ENCODE measurements around the gene COL17A1.

The COL17A1 gene

DNA sequence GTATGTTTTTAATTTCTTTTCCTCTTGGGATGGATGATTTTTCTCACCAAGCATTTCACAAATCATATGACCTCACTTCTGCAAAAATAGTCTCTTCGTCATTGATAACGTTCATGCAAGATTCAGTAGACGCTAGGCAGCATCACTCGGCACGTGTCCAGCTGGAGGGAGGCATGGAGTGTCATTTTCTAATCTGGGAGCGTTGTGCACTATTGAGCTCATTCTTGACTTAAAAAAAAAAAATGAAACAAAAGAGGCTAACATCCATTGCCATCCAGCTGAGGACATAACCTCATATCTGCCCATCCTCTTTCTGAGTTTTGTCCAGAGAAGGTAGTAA is 56.2 kb downstream of the COL17A1 start:
- no peak for DNase-seq

DNA sequence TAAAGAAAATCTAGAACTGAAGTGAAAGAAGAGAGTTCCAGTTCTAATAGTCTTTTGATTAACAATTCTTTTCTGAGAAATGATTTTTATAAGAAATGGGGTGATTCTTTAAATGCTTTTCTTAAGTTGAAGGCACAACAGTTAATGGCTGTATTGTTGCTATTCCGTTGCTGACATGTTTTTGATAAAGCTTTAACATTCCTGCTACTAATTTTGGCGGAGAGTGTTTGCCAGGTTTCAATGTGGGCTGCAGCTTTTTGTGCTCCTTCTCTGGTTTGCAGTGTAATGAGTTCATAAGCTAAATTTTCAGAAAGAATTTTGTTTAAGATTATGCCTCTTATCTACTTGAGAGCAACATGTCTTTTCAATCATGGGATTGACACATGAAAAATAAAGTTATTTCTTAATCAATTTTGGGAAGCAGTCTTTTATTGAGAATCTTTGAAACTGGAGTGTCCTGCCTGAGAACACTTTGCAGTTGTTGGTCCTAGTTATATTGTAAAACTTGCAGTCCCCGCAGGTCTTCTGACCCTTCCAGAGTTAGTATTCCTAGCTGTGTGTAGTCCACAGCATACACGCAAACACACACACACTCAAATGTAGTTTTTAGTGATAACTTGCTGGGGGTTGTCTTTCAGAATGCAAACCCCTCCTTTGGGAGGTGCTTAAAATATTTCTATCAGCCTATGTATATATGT is 56.7 kb downstream of the COL17A1 start:
- DNase-seq = no peak

DNA sequence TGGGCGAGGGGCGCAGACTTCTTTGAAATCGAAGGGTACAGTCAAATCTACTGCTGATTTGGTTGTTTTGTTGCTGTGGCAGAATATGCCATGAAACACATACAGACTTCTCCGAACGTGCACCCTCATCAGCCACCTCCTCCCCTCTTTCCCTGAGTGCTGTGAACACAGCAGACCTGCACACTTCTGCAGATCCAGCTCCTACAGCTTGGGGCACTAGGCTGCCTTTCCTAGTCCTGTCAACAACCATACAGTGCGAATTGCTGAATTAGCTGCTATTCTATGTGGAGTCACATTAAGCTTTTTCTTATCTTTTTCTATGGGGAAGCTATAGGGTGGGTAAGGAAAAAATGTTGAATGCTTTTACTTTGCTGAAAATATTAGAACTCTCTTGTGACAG is 57.5 kb downstream of the COL17A1 start:
- DNase-seq = peak; percentile 21

DNA sequence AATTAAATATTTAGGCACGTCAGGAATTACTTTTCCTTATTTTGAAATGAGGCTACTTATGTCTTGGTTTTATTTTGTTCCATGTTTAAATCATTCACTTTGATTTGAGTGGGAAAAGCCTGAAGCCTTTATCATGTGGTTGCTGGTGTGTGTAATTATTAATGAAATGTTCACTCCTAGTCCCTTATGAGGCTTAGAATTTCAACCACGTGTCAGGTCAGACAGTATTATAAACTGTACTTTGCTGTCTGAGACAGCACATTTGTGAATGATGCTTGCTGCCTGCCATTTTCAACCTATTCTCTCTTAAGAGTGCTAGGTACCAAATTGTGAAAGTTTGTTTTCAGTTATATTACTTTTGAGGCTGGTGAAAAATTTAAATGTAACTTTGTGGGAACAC is 58.9 kb downstream of the COL17A1 start:
- no peak for DNase-seq

DNA sequence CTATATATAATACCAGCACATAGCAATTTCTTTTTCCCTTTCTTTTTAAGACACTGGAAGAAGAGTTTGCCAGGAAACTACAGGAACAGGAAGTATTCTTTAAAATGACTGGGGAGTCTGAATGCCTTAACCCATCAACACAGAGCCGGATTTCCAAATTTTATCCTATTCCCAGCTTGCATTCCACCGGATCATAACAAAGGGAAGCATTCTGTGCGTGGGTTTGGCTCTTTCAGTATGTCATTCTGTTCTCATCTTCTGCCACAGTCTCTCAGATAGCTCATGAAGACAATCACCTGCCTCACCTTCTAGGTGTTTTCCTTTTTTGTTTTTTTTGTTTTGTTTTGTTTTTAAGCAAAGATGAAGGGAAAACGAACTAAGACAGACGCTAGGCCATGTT is 60.2 kb downstream of the COL17A1 start:
- no peak for DNase-seq

DNA sequence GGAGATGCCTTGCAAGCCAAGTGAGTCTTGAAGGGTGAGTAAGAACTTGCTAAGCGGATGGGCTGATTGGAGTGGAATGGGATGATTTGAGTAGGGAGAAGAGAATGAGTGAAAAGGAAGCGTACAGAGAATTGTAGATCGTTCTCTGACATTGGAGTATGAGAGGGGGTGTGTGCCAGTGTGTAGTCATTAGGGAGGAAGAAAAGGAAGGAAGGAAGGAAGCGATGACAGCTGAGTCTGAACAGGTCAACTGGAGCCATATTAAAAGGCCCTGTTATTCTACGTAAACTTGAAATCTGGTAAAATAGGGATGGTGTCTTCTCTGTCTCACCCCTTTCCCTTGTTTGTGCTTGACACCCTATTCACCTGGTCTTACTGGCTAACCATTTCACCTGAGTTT is 63.7 kb downstream of the COL17A1 start:
- DNase-seq = no peak

DNA sequence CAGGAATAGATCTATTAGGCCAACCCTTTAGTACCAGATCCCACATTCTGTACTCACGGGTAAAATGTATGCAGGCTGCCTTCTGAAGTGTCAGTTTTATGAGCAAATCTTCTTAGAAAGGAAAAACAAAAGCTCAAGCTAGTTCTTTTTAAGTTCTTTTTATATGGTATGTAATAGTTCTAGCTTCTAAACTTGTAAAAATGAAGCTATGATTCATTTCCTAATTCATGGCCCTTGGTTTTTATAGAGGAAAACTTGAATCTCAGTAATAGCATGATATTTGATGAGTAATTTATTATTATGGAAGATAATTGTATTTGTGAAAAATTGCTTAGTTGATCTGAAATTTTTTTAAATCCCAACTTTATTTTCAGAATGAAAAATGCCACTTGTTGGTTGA is 64.4 kb downstream of the COL17A1 start:
- no peak for DNase-seq

DNA sequence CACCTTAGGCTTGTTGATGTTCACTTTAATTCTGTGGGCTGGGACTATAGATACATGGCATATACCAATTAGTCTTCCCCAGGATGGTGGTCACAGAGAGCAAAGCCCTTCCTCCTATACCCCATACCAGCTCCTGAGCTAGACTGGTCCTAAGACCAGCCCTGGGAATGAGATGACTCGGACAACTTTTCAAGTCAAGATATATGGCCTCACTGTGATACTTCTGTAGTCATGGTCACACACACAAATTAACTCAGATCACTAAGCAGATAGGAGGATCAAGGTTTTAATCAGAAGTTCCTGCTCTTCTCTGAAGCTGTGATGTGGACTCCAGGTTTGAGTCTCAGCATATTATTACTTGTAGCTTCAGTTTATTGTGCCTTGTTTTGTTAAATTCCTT is 65.7 kb downstream of the COL17A1 start:
- no peak for DNase-seq

DNA sequence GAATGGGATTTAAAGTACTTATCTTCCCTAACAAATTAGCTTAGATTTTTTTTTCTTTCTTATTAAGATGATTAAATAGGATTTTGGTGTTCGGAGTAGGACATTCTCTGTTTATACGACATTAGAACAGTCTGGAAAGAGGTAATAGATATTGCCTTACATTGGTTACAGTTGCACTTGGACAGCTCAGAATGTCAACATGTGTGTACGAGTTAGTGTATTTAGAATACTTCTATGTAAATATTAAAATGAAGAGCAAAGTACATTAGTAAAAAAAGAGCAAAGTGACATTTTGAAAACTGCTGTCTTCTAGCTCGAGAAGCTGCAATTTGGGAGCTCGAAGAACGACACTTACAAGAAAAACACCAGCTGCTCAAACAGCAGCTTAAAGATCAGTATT is 67.2 kb downstream of the COL17A1 start:
- no peak for DNase-seq

DNA sequence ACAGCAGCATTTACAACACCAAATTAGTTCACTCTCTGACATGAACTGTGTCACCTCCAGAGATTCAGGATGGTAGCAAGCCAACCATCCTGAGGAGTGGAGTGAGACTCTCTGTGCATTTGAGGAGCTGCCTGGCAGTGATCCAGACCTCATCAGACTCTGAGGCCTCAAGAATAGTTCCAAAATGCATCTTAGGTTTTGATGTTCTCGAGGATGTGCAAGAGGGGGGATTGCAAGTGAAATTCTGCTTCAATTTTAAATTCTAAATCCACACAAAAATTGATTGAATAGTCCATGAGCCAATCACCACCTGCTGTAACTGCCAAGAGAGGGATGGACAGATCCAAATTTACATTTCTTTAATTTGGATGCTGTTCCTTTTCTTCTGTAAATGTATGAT is 69.0 kb downstream of the COL17A1 start:
- no peak for DNase-seq

DNA sequence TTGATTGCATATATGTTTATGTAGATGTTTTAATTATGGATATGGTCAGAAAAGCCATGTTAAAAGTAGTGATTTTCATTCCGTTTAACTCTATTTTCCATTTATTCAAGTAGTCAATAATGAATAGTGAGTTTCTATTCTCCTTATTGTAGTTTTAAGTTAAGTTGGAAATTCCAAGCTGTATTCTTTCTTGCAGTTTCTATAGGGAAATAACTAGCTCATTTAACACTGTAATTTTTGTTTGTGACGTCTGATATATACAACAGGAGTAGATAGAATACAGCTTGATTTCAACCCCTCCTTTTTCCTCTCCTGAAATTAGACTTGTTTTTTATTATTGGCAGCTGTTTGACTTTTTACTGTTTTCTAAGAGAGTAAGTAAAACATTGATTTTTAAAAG is 71.5 kb downstream of the COL17A1 start:
- DNase-seq = no peak

DNA sequence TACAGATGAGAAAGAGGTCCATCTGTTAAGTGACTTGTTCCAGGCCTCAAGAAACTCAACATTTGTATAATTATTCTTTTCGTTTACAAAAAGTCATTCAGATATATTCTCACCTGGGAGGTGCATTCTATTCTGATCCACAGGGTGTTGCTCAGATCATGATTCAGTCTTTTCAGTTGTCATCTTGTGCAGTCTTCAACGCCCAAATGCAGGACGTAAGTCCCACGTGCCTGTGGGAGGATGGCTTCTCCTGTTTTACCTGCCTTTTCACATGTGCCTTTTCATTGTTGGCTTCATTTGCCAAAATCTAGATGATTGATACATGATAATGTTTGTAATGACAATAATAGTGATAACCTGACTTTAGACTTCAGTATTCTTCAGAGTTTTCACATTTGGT is 72.2 kb downstream of the COL17A1 start:
- no peak for DNase-seq

DNA sequence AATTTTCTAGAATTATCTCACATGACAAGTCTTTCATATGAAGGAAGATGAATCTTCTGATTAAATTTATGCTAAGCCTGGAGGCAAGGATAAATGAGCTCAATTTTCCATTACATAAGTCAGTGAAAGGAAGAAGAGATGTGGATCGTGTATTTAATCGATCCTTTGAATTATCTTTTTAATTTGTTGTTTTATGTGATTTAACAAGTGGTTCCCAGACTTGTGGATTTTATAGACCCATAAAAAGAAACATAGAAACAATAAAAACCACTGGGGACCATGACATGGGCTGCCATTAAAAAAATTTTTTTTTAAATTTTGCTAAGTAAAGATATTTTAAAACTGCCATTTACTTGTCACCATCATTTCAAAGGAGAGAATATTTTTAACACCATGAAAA is 73.8 kb downstream of the COL17A1 start:
- DNase-seq = no peak

DNA sequence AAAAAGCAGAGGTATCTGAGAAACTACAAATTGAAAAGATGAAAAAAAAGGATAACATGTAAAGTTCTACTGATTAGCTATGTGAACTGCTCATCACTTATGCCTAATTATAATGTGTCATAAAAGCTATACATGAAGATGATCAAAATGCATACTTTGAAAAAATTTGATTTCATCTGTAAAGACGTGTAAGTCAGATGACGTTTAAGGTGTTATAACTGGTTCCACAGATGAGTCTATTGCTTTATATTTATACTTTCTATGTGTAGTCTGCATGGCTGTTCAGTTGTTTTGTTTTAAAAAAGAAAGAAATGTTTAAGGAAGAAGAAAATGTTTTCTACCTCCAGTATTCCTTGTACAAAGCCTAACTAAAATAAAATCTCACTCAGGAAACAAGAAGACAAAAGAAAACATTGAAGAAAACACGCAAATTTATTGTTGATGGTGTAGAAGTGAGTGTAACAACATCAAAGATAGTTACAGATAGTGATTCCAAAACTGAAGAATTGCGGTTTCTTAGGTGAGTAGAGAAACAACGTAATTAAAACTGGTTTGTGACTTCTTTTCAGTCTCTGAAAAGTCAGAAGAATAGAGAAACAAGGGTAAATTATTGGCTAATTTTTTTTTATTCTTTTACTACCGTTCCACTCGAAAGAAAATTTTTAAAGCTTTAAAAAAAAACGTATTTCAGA is 80.4 kb downstream of the COL17A1 start:
- DNase-seq = no peak

DNA sequence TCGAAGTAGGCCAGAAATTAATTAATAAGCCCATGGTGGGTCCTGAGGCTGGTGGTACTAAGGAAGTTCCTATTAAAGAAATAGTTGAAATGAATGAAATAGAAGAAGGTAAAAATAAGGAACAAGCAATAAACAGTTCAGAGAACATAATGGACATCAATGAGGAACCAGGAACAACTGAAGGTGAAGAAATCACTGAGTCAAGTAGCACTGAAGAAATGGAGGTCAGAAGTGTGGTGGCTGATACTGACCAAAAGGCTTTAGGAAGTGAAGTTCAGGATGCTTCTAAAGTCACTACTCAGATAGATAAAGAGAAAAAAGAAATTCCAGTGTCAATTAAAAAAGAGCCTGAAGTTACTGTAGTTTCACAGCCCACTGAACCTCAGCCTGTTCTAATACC is 82.8 kb downstream of the COL17A1 start:
- no peak for DNase-seq

DNA sequence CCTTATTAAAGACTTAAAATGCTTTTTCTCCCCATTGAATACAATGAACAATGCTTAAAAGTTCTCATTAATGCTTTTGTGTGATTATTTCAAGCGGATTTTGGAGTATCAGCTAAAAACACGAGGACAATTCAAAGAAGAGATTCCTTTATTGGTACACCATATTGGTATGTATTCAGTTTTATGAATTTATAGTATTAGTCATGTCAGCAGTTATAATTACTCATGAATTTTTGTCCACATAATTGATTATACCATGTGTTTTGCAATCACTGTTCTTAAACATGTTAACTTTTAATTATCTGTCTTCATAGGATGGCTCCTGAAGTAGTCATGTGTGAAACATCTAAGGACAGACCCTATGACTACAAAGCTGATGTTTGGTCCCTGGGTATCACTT is 86.9 kb downstream of the COL17A1 start:
- no peak for DNase-seq

DNA sequence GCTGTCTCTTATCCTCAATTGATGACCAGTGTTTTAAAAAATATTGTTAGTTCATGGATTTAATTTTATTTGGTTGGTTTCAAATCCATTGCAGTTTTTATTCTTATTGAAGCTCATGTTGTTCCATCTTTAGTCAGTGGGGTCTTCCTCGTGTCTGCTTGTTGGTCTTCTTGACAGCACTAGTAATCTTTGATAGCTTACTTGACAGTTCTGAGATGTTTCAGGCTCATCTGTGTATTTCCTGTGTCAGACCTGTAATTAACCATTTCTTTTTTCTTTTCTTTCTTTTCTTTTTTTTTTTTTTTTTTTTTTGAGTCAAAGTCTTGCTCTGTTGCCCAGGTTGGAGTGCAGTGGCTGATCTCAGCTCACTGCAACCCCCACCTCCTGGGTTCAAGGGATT is 90.5 kb downstream of the COL17A1 start:
- DNase-seq = no peak

DNA sequence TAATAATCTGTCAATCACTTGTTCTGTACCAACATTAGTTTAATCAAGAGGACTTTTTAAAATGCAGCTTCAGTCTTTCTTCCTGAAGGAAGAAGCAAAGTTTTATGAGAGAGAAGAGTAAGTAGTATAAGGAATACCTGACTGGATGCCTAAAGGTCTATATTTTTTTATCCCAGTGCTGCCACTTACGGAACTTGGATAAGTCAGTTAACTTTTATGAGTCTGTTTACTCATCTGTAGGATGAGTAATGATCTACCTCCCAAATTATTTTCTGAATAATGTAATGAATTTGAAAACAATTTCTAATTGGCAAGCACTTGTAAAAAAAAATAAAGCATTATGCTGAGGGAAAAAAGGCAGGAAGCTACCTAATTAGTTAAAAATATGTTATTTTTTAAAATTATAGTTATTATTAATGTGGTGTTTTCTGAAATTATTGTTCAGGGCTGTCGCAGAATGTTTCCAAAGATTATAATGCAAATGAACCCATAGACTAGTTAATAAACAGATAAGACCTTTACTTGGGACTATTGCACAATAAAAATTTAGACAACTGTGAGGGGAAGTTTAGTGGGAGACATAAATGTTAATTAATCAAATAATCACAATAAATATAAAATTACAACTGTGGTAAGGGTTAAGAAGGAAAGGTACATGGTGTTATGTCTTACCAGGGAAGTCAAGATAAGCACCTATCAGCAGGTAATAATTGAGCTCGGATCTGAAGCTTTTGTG is 94.1 kb downstream of the COL17A1 start:
- no peak for DNase-seq

DNA sequence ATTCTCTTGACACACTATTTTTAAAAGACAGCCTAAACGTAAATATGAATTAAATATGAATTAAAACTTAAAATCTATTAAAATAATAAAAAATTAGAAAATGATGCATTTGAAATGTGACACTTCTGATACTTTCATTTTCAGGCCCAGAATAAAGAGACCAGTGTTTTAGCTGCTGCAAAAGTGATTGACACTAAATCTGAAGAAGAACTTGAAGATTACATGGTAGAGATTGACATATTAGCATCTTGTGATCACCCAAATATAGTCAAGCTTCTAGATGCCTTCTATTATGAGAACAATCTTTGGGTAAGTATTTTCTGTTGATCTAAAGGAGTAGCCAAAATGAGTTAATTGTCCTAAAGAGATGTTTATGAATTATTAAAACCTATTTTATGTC is 95.1 kb downstream of the COL17A1 start:
- no peak for DNase-seq

DNA sequence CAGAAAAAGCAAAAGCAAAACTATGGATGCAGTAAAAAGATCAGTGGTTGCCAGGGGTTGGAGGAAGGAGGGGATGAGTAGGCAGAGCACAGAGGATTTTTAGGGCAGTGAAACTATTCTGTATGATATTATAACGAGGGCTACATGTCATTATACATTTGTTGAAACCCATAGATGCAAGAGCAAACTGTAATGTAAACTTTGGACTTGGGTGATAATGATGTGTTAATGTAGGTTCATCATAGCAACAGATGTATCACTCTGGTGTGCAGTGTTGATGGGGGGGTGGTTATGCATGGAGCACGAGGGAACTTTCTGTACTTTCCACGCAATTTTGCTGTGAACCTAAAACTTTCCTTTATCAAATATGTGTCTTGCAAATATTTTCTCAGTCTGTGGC is 95.6 kb downstream of the COL17A1 start:
- no peak for DNase-seq

DNA sequence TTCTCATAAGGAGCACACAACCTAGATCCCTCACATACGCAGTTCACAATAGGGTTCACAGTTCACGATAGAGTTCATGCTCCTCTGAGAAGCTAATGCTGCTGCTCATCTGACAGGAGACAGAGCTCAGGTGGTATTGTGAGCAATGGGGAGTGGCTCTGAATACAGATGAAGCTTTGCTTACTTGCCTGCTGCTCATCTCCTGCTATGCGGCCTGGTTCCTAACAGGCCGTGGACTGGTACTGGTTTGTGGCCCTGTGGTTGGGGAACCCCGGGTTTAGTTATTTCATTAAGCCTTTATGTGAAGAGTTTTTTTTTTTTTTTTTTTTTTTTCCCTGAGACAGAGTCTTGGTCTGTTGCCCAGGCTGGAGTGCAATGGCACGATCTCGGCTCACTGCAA is 99.3 kb downstream of the COL17A1 start:
- peak; percentile 9 for DNase-seq

DNA sequence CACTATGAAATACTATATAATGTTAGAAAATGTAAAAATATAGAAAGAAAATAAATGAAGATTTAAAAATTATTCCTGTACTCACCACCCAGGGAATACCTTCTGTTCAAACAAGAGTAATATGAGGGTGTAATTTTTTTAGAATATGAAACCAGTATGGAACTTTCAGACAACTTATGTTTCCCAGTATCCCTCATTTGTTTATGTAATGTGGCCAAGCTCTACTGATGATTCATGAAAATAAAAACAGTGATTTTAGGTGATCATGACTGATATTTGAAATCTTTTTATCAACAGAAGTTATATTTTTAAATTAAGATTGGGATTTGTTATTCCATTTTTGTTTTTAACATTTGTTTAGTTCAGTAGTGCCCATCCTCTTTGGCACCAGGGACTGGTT is 100.0 kb downstream of the COL17A1 start:
- no peak for DNase-seq

DNA sequence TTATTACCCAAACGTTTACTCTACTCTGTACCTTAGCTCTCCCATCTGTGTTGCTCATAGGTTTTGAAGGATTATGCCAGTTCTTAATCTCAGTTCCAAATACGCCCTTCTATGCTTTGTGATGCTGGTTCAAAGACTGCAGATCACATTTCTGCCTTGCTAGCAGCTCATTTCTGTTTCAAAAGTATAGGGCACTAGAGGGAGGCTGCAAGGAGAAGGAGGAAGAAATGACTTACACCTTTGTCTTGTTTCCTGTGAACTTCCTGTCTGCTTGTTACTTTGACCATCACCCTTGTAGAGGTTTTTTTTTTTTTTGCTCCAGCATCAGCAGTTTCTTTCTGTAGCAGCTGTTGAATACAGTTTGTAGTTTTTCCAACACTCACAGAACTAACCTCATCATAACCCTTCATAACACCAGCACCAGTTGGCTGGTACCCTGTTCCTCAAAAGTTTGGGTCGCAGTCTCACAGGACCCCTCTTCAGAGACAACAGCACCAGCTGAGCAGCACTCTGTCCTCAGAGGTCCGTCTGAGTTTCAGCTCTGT is 102.2 kb downstream of the COL17A1 start:
- DNase-seq = peak; percentile 8

DNA sequence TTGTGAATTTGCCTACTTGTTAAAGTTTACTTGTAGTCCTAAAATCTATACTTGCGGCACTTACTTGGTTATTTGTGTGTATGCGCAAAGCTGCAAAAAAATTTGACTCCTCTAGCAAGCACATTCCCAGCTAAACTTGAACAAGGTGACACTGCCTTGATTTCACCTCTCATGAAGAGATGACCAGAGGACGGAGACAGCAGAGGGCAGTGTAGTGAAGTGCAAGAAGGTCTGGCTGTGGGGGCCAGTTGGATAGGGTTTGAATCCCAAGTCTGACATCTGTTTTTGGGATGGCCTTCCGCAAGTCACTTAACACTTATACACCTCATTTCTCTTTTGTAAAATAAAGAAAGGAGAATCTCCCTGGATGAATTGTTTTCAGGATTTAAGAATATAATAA is 103.0 kb downstream of the COL17A1 start:
- no peak for DNase-seq
